ENCODE data around the gene KRTAP4-6.
"Not testable (repeated sequence)": the region's sequence is repeated elsewhere in the genome, so short reads cannot be mapped to it uniquely, and the experiment has no call there.

The KRTAP4-6 gene

DNA sequence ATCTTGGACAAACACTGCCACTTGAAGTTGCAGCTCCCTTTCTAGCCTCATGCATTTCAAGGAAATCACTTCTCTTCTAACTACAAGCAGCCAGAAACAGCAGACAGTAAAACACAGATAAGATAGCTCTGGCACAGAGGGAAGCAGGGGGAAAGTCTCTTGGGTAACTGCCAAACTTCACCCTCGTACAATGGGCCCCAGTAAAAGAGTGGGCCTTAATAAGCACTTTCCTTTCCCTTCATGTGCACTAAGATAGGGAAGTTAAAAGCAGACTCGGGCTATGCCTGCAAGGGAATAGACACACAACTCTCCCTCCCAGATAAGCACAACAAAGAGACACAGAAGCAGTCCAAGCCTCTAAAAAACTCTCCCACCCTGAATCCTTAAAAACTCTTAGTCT lies 13.5 kb upstream of the KRTAP4-6 start:
- H3K4me3 ChIP-seq (ENCODE audit: low read length): no peak overlapping the region
- TF ChIP-seq, protein P1, sequence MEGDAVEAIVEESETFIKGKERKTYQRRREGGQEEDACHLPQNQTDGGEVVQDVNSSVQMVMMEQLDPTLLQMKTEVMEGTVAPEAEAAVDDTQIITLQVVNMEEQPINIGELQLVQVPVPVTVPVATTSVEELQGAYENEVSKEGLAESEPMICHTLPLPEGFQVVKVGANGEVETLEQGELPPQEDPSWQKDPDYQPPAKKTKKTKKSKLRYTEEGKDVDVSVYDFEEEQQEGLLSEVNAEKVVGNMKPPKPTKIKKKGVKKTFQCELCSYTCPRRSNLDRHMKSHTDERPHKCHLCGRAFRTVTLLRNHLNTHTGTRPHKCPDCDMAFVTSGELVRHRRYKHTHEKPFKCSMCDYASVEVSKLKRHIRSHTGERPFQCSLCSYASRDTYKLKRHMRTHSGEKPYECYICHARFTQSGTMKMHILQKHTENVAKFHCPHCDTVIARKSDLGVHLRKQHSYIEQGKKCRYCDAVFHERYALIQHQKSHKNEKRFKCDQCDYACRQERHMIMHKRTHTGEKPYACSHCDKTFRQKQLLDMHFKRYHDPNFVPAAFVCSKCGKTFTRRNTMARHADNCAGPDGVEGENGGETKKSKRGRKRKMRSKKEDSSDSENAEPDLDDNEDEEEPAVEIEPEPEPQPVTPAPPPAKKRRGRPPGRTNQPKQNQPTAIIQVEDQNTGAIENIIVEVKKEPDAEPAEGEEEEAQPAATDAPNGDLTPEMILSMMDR (conservative IDR thresholded peaks at IDR 0.05; ENCODE audit: low read depth, low read length): no peak
- no peak for DNase-seq (ENCODE audit: low read depth)

- no peak overlapping the region for H3K4me3 ChIP-seq (ENCODE audit: low read length)
- DNase-seq (ENCODE audit: low read depth): no peak
- TF ChIP-seq, protein P1 (conservative IDR thresholded peaks at IDR 0.05; ENCODE audit: low read depth, low read length): no peak
These were observed 11.2 kb upstream of the KRTAP4-6 start for GRCh38 chr17:41151525-41151924.

GRCh38 chr17:41150026-41150425 lies 9.7 kb upstream of the KRTAP4-6 start:
- no peak for DNase-seq (ENCODE audit: low read depth)
- TF ChIP-seq, protein P1 (conservative IDR thresholded peaks at IDR 0.05; ENCODE audit: low read depth, low read length): no peak
- H3K4me3 ChIP-seq (ENCODE audit: low read length): no peak overlapping the region

GRCh38 chr17:41149652-41149985 lies 9.3 kb upstream of the KRTAP4-6 start, which contains the start of gene KRTAP4-5:
Gene KRTAP4-5 (minus strand): TSS chr17:41149825. CDS start chr17:41149767, 58 bp downstream.
- no peak within 1 kb of the TSS for H3K4me3 ChIP-seq (ENCODE audit: low read length)
- TF ChIP-seq, protein P1 (conservative IDR thresholded peaks at IDR 0.05; ENCODE audit: low read depth, low read length): no peak
- DNase-seq (ENCODE audit: low read depth): no peak

- H3K4me3 ChIP-seq (ENCODE audit: low read length); DNase-seq (ENCODE audit: low read depth): not testable (repeated sequence)
These were observed 8.8 kb upstream of the KRTAP4-6 start for GRCh38 chr17:41148971-41149651.

DNA sequence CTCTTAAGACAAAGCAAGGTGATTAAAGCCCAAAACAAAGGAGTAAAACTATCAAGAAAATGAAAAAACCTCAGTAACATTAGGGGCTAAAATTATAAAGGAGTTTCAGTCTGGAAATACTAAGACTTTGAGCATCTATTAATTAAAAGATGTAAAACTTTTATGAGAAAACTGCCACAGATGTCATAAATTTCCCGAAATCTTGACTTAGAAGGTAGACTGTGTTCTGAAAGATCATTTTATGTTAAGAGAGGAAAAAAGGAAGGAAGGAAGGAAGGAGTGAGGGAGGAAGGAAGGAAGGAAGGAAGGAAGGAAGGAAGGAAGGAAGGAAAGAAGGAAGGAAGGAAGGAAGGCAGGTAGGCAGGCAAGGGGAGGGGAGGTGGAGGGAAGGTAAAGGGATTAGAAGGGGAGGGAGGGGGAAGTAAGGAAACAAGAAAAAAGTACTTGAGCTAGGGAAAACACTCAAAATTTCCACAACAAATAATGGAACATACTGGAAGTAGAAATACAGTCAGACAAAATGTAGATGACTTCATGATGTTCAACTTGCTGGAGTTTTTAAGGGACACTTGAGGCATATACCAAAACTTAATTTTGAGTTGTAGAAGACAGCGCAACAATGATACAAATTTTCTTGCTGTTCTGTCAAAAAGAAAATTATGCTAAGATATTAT lies 7.3 kb upstream of the KRTAP4-6 start:
- no peak overlapping the region for H3K4me3 ChIP-seq (ENCODE audit: low read length)
- TF ChIP-seq, protein P1 (conservative IDR thresholded peaks at IDR 0.05; ENCODE audit: low read depth, low read length): no peak
- DNase-seq (ENCODE audit: low read depth): no peak

DNA sequence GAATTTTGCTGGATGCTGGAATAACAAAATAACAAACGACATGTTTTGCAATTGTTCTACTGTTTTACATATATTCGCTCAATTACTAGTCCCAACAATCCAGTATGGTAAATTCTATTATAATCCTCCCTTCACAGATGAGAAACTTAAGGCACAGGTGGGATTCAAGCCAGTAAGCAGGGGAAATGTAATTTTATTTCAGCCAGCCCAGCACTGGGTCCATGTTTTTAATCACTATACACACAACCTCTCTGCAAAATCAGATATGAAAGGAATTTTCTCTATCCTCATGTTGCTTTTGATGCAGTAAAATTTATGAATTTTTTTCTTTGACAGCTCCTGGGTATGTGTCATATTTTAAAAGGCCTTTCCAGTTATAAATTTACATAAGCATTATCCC lies 4.9 kb upstream of the KRTAP4-6 start:
- no peak overlapping the region for H3K4me3 ChIP-seq (ENCODE audit: low read length)
- DNase-seq (ENCODE audit: low read depth): no peak
- TF ChIP-seq, protein P1 (conservative IDR thresholded peaks at IDR 0.05; ENCODE audit: low read depth, low read length): no peak
